WTC11 (cell line): ENCODE data around the gene MUC21. TPM values are rescaled to one million over a fixed set of nuclear protein-coding genes. Genes with fewer than 3 reads are reported as not detected.

ENCODE experiments used
- ATAC-seq: fragments of 200-7000 bp; cut with Tn5 transposase; 2 replicates; pipeline ENCODE4 v1.10.0; 2021; ENCODE audit warnings: mild to moderate bottlenecking, moderate library complexity
- CTCF ChIA-PET: fragments of 300-600 bp; sonication (Branson Sonifier 250); formaldehyde crosslinking; loops from one replicate; lab custom pipeline; 2021; ENCODE audit warnings: antibody characterized with exemption; lab: Charles Lee
- POLR2A ChIA-PET: fragments of 350-600 bp; sonication (Branson Sonifier 250); formaldehyde crosslinking; loops from one replicate; lab custom pipeline; 2021; ENCODE audit warnings: antibody characterized with exemption; lab: Charles Lee
- DNase-seq: peaks from one replicate; pipeline ENCODE4 v3.0.0; 2021; ENCODE audit warnings: low spot score
- H3K27ac Mint-ChIP-seq: 2 replicates; pipeline ENCODE4 v1.8.0; 2021; ENCODE audit warnings: mixed read lengths
- H3K27me3 Mint-ChIP-seq: 2 replicates; pipeline ENCODE4 v1.8.0; 2021; ENCODE audit warnings: low read depth, mild to moderate bottlenecking, moderate library complexity, mixed read lengths
- H3K36me3 Mint-ChIP-seq: 2 replicates; pipeline ENCODE4 v1.8.0; 2021; ENCODE audit warnings: mixed read lengths
- H3K4me1 Mint-ChIP-seq: 2 replicates; pipeline ENCODE4 v1.8.0; 2022; ENCODE audit warnings: mixed read lengths
- H3K4me3 Mint-ChIP-seq: 2 replicates; pipeline ENCODE4 v1.8.0; 2021; ENCODE audit warnings: mild to moderate bottlenecking, moderate library complexity, mixed read lengths
- H3K9me3 Mint-ChIP-seq: 2 replicates; pipeline ENCODE4 v1.8.0; 2021; ENCODE audit warnings: mixed read lengths
- AR ChIP-seq: fragments of 250-450 bp; sonication (Bioruptor Pico); IDR thresholded peaks from 2 replicates; pipeline ENCODE4 v1.9.0; 2021; ENCODE audit warnings: mild to moderate bottlenecking
- ATF2 ChIP-seq: sonication (generic); formaldehyde crosslinking; IDR thresholded peaks from 2 replicates; pipeline ENCODE4 v1.8.1; 2022; ENCODE audit warnings: low read depth, missing genetic modification reagents, borderline replicate concordance
- ATF6 ChIP-seq: sonication (generic); formaldehyde crosslinking; IDR thresholded peaks from 2 replicates; pipeline ENCODE4 v1.8.1; 2023; ENCODE audit warnings: mild to moderate bottlenecking, missing genetic modification reagents
- CBFB ChIP-seq: sonication (generic); formaldehyde crosslinking; IDR thresholded peaks from 2 replicates; pipeline ENCODE4 v1.8.1; 2022; ENCODE audit warnings: mild to moderate bottlenecking, low read depth, missing genetic modification reagents
- CREB1 ChIP-seq: sonication (generic); formaldehyde crosslinking; IDR thresholded peaks from 2 replicates; pipeline ENCODE4 v1.8.0; 2023; ENCODE audit warnings: mild to moderate bottlenecking, missing genetic modification reagents
- E2F1 ChIP-seq: sonication (generic); formaldehyde crosslinking; IDR thresholded peaks from 2 replicates; pipeline ENCODE4 v1.8.0; 2022; ENCODE audit warnings: mild to moderate bottlenecking, missing genetic modification reagents
- FOXP4 ChIP-seq: sonication (generic); formaldehyde crosslinking; IDR thresholded peaks from 2 replicates; pipeline ENCODE4 v1.8.0; 2022; ENCODE audit warnings: mild to moderate bottlenecking, missing genetic modification reagents
- GABPB1 ChIP-seq: sonication (generic); formaldehyde crosslinking; IDR thresholded peaks from 2 replicates; pipeline ENCODE4 v1.8.1; 2023; ENCODE audit warnings: mild to moderate bottlenecking, missing genetic modification reagents
- JAZF1 ChIP-seq: fragments of 250-450 bp; sonication (Bioruptor Pico); IDR thresholded peaks from 2 replicates; pipeline ENCODE4 v1.9.0; 2021; ENCODE audit warnings: moderate library complexity, mild to moderate bottlenecking, inconsistent platforms
- KAT7 ChIP-seq: sonication (generic); formaldehyde crosslinking; IDR thresholded peaks from 2 replicates; pipeline ENCODE4 v1.8.1; 2023; ENCODE audit warnings: missing genetic modification reagents, mild to moderate bottlenecking, borderline replicate concordance
- NR2C2 ChIP-seq: sonication (generic); formaldehyde crosslinking; IDR thresholded peaks from 2 replicates; pipeline ENCODE4 v1.8.0; 2022; ENCODE audit warnings: mild to moderate bottlenecking, missing genetic modification reagents
- OVOL2 ChIP-seq: fragments of 250-450 bp; sonication (Bioruptor Pico); IDR thresholded peaks from 2 replicates; pipeline ENCODE4 v1.9.0; 2021; ENCODE audit warnings: mild to moderate bottlenecking, borderline replicate concordance
- RORB ChIP-seq: fragments of 250-450 bp; sonication (Bioruptor Pico); IDR thresholded peaks from 2 replicates; pipeline ENCODE4 v1.9.0; 2021; ENCODE audit warnings: mild to moderate bottlenecking
- TCF7 ChIP-seq: sonication (generic); formaldehyde crosslinking; IDR thresholded peaks from 2 replicates; pipeline ENCODE4 v1.8.0; 2022; ENCODE audit warnings: mild to moderate bottlenecking, low read depth, missing genetic modification reagents, moderate library complexity
- TEAD4 ChIP-seq: sonication (generic); formaldehyde crosslinking; IDR thresholded peaks from 2 replicates; pipeline ENCODE4 v1.8.0; 2022; ENCODE audit warnings: mild to moderate bottlenecking, missing genetic modification reagents
- ZBTB21 ChIP-seq: sonication (generic); formaldehyde crosslinking; IDR thresholded peaks from 2 replicates; pipeline ENCODE4 v1.8.1; 2023; ENCODE audit warnings: mild to moderate bottlenecking, missing genetic modification reagents, borderline replicate concordance
- ZNF121 ChIP-seq: sonication (generic); formaldehyde crosslinking; IDR thresholded peaks from 2 replicates; pipeline ENCODE4 v1.8.0; 2023; ENCODE audit warnings: missing genetic modification reagents
- ZNF219 ChIP-seq: sonication (generic); formaldehyde crosslinking; IDR thresholded peaks from 2 replicates; pipeline ENCODE4 v1.8.0; 2023; ENCODE audit warnings: missing genetic modification reagents, mild to moderate bottlenecking, borderline replicate concordance
- ZNF232 ChIP-seq: sonication (generic); formaldehyde crosslinking; IDR thresholded peaks from 2 replicates; pipeline ENCODE4 v1.8.0; 2022; ENCODE audit warnings: mild to moderate bottlenecking, missing genetic modification reagents
- ZNF263 ChIP-seq: sonication (generic); formaldehyde crosslinking; IDR thresholded peaks from 2 replicates; pipeline ENCODE4 v1.8.1; 2022; ENCODE audit warnings: low read depth, mild to moderate bottlenecking, moderate library complexity, missing genetic modification reagents
- ZNF671 ChIP-seq: fragments of 250-450 bp; sonication (Bioruptor Pico); IDR thresholded peaks from 2 replicates; pipeline ENCODE4 v1.8.0; 2021; ENCODE audit warnings: mild to moderate bottlenecking
- total RNA-seq: library from RNA; stranded (reverse); gene quantifications from 3 replicates; pipeline ENCODE4 v1.2.3, GENCODE V29; 2021

Gene MUC21
- total RNA-seq, 1 experiment from 2014 or later, result not detected

- DNase-seq, result no peak
- TF ChIP-seq TEAD4 (CRISPR knock-in tag), result no peak
- Mint-ChIP-seq H3K36me3 (peaks cover under 1% of the 10 kb centered on the region; the same call in 1 of the 2 replicates), H3K9me3 (peaks cover 11% of the 10 kb centered on the region), H3K27me3 (no peaks in the 10 kb centered on the region), H3K4me1 (no peaks in the 10 kb centered on the region), H3K27ac (no peak within 1 kb of the TSS), H3K4me3 (no peak within 1 kb of the TSS)
- no peak for ATAC-seq
- POLR2A ChIA-PET, result no interaction called here
- CTCF ChIA-PET, result interaction anchor here (0.6 kb wide), 1 partner anchor 182 kb away, joined by 3 read pairs; no protein-coding TSS in a partner anchor
Observed at GRCh38 chr6:31010393-31011060, 27.0 kb downstream of the MUC21 start, which contains the start of gene MUC22. TSS of gene MUC22 (plus strand) at chr6:31010474. CDS start at chr6:31010707, 233 bp downstream.

- ATAC-seq, result no peak
- no peak overlapping the region for H3K27ac Mint-ChIP-seq
- ChIA-PET POLR2A (no interaction called here), CTCF (no interaction called here)
- no peak overlapping the region for H3K4me3 Mint-ChIP-seq
- TF ChIP-seq GABPB1 (CRISPR knock-in tag) (no peak), OVOL2 (CRISPR knock-in tag) (no peak), AR (CRISPR knock-in tag) (no peak), CBFB (CRISPR knock-in tag) (no peak), RORB (no peak), TCF7 (CRISPR knock-in tag) (no peak), FOXP4 (CRISPR knock-in tag) (no peak)
- no peak for DNase-seq
- no peaks in the 10 kb centered on the region for H3K27me3 Mint-ChIP-seq
- no peaks in the 10 kb centered on the region for H3K4me1 Mint-ChIP-seq
- H3K36me3 Mint-ChIP-seq, result peaks cover 7% of the 10 kb centered on the region; the same call in 1 of the 2 replicates
- H3K9me3 Mint-ChIP-seq, result peaks cover 17% of the 10 kb centered on the region
Observed at GRCh38 chr6:31011153-31011552, 27.6 kb downstream of the MUC21 start.

GRCh38 chr6:31016659-31017299 lies 33.3 kb downstream of the MUC21 start:
- ChIA-PET POLR2A (no interaction called here), CTCF (interaction anchor here (1.4 kb wide), 1 partner anchor 54 kb away, joined by 3 read pairs; no protein-coding TSS in a partner anchor)
- DNase-seq (no peak), ATAC-seq (no peak)
- peaks cover 3% of the 10 kb centered on the region; the same call in 1 of the 2 replicates for H3K4me1 Mint-ChIP-seq
- no peak overlapping the region for H3K27ac Mint-ChIP-seq
- peaks cover 19% of the 10 kb centered on the region for H3K27me3 Mint-ChIP-seq
- TF ChIP-seq E2F1 (CRISPR knock-in tag) (no peak), CREB1 (no peak), ZNF263 (no peak), ZNF219 (CRISPR knock-in tag) (no peak), ZBTB21 (CRISPR knock-in tag) (no peak), ZNF121 (CRISPR knock-in tag) (no peak), JAZF1 (CRISPR knock-in tag) (no peak), ZNF232 (CRISPR knock-in tag) (no peak), ATF2 (CRISPR knock-in tag) (no peak), KAT7 (no peak), ZNF671 (CRISPR knock-in tag) (no peak), NR2C2 (no peak), ATF6 (CRISPR knock-in tag) (no peak)
- no peak overlapping the region for H3K4me3 Mint-ChIP-seq
- peaks cover 34% of the 10 kb centered on the region for H3K9me3 Mint-ChIP-seq
- H3K36me3 Mint-ChIP-seq, result peaks cover 9% of the 10 kb centered on the region; the same call in 1 of the 2 replicates
